SU-DHL-6 (cell line): ENCODE results near the gene FBXO41.

Experiments
- CTCF ChIP-seq: fragments of 200-600 bp; sonication (generic); IDR thresholded peaks from one replicate; pipeline ENCODE4 v1.5.1; 2017; ENCODE audit warnings: antibody characterized with exemption, mild to moderate bottlenecking, low read length, moderate library complexity; ENCODE audit not compliant: insufficient read depth, poor library complexity, severe bottlenecking
- EZH2phosphoT487 ChIP-seq: fragments of 200-600 bp; sonication (generic), shearing (Covaris generic); conservative IDR thresholded peaks from 2 replicates; pipeline ENCODE4 v1.6.1; 2018; ENCODE audit warnings: mild to moderate bottlenecking, antibody characterized with exemption, low read length, moderate library complexity, mixed read lengths

- no peak for TF ChIP-seq CTCF
- TF ChIP-seq EZH2phosphoT487 = no peak
Observed at GRCh38 chr2:73256618-73256922, 27.7 kb downstream of the FBXO41 start.
